HG03342 (cell line): Measurements from ENCODE around the gene NOTCH3.

Source experiments
- ATAC-seq: cut with Tn5 transposase; IDR thresholded peaks from one replicate; pipeline ENCODE4 v1.9.1; 2021; ENCODE audit warnings: mild to moderate bottlenecking, moderate library complexity; ENCODE audit not compliant: unreplicated experiment

Gene NOTCH3

DNA sequence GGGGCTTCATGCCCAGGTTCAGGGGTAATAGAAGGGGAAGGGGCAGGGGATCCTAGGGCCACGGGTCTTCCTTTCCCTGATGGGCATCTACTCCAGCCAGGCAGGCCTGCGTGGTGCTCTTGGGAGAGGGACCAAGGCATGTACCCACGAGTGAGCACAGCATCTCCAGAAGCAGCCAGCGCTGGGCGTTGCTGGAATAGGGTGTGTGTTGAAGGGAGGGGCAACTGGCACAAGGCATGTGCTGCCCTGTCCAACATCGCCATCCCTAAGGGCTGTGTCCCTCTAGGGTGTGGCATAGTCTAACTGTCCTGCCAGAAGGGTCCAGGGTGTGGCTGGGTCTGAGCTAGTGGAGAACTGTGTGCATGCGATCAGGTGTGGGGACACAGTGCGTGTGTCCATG is 2.9 kb downstream of the NOTCH3 start:
- ATAC-seq, result no peak

DNA sequence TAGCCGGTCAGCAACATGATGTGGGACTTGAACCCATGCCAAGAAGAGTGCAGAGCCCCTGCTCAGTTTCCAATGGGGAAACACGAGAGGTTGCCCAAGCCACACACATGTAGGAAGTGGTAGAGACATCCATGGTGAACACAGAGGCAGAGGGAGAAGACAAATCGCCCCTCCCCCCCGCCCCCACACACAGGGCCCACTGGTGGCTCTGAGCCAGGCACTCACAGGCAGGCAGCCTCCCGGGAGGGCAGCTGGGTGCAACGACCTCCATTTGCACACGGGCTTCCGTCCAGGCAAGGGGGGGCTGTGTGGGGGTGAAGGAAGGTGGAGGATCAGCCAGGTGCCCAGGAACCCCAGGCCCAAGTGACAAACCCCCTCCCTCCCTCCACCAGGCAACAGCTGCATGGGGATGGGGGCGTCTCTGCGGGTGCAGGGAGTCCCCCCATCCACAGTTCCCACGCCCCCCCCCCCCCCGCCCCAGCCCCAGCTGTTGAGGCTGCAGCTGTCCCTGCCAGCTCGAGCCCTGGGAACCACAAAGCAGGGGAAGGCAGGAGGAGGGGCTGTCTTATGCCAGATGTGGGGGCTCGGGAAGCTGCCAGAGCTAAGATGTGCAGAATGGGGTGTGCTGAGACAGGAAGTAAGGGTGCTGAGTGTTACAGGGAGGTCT is 3.4 kb downstream of the NOTCH3 start:
- ATAC-seq, result no peak

DNA sequence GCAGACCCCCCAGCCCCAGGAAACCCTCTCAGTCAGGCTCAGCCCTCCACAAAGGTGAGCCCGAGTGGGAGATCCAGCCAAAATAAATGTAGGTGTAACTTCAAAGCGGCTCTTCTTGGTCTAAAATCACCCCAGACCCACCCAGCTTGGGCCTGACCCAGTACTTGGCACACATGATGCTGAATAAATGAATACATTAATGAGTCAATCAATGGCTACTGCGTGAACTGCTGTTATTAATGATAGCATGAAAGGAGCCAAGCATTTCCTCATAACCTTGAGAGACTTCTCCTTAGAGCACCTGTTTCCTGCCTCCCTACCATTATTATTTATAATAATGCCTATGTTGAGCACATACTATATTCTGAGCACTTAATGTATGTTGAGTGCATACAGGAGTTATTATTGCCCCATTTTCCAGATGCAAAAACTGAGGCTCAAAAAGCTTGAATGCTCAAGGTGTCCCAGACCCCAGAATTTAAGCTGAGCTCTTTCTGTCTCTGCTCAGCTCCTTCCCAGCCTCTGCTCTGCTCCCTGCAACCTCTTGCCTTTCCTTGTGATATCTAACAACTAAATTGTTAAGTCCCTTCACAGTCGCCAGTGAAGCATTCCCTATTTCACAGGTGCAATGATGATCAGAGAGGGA is 4.3 kb downstream of the NOTCH3 start:
- ATAC-seq, result no peak

DNA sequence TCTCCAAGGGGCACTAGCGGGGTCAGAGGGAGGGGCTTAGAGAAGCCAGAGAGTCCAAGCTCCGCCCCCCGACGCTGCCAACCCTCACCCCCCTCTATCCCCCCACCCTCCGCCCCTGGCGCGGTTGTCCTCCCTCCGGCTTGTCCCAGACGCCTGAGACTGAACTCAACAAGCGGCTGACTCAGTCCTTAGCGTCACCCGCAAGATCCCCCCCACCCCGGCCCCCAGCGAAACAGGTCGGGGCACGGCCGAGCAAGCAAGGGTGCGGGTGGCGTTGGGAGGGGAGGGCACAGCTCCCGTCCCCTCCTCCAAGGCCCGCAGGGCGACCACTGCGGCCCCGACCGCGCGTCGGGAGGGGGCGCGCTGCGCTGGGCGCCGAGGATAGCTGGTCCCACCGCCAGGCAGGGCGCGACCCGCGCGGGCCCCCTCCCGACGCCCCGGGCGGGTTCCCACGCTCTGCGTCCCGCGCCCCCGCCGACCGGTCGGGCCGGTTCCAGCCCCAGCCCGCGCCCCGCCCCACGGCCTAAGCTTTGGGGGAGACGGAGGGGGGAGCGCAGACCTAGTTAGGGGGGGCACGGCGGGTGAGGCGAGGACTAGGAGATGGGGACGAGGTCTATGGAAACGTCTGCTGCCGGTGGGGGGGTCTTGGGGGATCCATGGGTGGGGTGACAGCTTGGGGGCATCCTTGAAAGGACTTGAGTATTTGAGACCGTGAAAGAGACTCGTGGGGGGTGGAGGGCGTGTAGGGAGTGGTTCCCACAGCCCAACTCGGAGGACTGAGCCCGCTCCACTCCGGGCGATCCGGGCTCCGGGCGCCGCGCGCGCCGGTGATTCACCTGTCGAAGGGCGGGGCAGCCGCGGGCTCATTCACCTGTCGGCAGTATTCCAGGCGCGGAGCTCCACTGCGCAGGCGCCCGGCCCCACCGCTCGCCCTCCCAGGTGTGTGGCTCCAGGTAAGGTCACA is 5.1 kb downstream of the NOTCH3 start:
- ATAC-seq, result no peak

DNA sequence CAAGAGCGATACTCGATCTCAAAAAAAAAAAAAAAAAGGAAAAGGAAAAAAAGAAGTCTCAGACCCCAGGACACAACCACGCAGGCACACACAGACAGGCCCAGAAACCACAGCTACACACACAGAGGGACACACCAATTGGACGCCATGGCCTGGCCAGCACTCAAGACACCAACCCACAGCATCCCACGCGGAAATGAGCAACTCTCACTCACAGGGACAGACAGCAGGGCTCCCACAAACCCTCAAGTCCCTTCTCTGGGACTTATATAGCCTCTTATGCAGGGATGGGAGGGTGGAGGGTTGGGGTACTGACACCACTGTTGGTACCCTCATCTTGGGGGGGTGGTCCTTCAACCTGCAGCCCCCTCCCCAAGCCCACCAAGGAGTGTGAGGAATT is 5.9 kb downstream of the NOTCH3 start:
- ATAC-seq, result no peak

DNA sequence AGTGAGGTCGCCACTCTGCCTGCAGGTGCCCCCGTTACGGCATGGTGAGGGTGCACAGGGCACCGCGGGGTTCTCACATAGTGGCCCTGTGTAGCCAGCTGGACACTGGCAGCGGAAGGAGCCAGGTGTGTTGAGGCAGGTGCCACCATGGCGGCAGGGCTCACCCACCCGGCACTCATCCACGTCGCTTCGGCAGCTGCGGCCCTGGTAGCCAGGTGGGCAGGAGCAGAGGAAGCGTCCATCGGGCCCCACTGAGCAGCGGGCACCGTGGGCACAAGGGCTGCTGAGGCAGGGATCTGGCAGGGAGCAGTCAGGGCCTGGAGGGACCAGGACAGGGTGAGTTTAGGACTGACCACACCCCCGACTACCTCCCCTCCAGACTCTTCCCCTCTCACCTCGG is 8.8 kb downstream of the NOTCH3 start:
- ATAC-seq, result no peak

DNA sequence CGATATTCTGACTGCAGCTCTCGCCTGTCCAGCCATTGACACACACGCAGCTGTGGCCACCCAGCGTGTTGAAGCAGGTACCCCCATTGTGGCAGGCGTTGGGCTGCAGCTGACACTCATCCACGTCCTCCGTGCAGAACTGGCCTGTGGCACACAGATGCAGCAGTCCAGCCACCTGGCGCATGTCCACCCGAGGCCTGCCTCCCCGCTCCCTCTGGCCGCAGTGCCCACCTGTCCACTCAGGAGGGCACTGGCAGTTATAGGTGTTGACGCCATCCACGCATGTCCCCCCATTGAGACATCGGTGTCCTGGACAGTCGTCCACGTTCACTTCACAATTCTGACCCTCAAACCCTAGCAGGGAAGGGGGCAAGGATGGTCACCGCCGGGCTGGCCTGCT is 9.3 kb downstream of the NOTCH3 start:
- ATAC-seq, result no peak

DNA sequence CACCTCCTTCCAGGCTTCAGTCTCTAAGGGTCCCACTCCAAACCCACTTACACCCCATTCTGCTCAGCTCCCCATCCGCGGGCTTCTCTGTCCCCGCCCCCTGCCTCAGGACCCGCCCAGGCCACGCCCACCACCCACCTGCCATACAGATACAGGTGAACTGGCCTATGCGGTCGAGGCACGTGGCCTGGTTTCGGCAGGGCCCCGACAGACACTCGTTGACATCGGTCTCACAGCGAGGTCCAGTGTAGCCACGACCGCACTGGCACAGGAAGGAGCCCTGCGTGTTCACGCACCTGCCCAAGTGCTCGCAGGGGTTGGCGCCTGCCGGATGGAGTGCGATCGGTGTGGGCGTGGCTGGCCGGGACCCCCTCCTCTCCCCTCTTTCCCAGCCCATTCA is 11.9 kb downstream of the NOTCH3 start:
- ATAC-seq, result no peak

DNA sequence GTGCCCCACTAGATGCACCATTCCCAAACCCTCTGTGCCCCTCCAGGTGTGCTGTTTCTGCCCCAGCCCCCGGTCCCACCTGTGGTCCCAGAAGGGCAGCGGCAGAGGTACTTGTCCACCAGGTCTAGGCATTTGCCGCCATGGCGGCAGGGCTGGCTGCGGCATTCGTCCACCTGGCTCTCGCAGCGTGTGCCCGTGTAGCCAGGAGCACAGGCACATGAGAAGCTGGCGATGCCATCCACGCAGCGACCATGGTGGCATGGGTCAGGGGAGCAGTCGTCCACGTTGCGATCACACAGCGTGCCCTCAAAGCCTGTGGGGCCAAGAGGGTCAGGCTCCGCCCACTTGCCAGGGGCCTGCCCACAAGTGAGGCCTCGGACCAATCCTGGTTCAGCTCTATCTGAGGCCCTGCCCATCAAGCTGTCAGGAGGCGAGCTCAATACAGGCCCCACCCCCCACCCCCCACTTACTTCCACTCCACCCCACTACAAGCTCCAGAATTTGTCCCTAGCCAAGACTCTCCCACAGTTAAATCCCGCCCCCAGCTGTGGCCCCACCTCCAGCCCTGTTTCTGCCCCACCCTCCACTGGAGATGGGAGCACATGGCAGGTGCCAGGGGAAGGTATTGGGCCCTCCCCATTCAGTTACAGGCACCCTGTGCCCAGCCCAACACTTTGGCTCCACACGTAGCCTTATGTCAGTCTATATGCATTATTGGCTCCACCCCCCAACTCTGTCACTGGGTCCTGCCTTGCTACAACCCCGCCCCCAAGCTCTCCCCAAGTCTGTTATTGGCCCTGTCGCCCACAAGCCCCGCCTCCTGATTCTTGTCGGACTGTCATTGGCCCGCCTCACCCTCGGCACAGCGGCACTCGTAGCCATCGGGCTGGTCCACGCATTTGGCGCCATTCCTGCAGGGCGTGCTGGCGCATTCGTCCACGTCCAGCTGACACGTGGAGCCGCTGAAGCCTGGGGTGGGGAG is 13.5 kb downstream of the NOTCH3 start:
- ATAC-seq, result no peak

DNA sequence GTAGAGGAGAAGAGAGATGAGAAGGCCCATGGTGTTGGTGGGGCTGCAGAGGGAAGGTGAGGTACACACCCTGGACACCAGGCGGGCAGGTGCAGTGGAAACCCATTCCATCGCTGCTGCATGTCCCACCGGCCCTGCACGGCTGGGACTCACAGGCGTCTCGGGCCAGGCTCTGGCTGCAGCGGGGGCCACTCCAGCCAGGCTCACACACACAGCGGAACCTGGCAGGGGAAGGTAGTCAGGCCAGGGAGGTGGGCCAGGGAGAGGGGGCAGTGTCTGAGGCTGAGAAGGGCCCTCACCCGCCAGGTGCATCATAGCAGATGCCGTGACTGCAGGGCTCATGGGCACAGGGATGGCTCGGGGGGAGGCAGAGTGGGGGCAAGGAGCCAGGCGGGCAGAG is 15.6 kb downstream of the NOTCH3 start:
- no peak for ATAC-seq

DNA sequence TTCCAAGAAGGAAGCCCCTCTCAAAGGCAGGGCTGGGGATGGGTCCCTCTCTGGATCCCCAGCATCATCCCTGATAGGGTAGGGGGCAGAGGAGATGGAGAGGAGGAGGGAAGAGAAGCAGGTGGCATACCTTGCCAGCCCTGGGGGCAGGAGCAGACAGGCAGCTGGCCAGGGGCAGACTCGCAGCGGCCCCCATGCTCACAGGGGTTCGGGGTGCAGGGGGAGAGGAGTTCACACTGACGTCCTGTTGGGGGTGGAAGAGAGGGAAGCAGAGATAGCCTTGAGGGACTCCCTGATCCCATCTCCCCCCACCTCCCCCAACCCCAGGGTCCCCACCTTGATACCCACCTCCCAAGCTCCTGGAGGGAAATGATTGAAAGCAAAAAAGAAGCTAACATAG is 16.0 kb downstream of the NOTCH3 start:
- no peak for ATAC-seq

DNA sequence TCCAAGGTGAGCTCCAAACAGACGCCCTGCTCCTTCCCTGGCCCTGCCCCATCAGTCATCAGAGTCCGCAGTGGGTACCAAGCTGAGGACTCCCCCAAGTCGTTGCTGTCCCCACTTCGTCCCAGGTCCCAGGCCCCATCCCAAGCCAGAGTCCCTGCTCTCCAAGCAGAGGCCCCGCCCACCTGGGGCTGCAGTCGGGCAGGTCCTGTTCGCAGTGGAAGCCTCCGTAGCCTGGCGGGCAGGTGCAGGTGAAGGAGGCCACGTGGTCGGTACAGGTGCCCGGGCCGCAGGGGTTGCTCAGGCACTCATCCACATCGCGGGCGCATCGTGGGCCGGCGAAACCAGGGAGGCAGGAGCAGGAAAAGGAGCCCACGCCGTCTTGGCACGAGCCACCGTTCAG is 19.4 kb downstream of the NOTCH3 start:
- no peak for ATAC-seq

DNA sequence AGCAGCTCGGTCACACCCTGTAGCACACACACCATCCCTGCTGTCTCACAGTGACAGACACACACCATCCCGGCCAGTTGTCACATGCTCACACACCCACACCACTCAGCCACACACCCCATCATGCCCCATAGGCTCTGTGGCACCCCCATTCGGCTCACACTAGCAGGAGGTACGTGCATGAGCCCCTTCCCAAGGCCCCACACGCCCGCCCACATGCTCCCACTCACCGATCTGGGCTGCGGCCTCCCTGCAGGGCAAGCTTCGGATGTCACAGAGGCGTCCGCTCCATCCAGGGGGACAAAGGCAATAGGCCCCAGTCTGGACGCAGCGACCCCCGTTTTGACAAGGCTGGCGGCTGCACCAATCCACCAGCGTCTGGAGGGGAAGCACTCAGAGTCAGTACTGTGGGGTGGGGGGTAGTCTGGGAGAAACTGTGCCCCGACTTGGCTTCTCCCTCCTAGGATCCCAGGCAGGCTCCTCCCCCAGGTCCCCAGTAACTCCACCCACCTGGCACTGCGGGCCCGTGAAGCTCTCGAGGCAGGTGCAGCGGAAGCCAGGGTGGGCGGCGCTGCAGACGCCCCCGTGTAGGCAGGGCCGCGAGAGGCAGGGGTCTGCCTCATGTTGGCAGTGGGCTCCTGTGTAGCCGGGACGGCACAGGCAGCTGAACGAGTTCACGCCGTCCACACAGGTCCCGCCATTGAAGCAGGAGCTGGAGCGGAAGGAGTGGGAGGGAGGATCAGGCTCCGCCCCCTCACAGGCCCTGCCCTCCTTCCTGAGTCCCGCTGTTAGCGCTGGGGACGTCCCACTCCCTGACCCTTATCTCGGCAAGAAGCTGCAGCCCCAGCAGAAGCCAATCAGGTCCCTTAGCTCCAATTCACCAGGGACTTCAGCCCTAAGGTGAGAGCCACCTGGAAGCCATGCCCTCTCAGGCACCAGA is 20.1 kb downstream of the NOTCH3 start:
- ATAC-seq, result no peak

DNA sequence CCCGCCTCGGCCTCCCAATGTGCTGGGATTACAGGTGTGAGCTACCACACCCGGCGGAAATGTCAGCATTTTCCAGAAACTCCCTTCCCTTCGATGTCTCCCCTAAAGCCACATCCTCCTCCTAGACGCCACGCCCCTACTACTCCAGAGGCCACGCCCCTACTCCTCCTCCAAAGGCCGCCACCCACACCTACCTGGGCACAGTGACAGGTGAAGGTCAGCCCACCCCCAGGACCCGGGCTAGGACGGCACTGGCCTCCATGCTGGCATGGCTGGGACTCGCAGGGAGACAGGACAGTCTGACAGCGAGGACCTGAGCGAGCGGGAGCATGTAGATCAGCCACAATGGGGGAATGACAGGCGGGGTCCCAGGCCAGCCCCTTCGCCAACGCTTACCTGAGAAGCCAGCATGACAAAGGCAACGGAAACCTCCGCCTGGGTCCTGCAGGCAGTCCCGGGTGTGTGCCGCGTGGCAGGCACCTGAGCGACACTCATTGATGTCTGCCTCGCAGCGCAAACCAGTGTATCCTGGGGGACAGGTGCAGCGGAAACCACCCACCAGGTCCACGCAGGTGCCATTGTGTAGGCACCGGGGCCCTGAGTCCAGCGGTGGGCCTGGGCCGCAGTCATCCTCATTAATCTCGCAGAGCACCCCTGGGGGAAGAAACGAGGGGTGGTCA is 22.0 kb downstream of the NOTCH3 start:
- ATAC-seq, result no peak

DNA sequence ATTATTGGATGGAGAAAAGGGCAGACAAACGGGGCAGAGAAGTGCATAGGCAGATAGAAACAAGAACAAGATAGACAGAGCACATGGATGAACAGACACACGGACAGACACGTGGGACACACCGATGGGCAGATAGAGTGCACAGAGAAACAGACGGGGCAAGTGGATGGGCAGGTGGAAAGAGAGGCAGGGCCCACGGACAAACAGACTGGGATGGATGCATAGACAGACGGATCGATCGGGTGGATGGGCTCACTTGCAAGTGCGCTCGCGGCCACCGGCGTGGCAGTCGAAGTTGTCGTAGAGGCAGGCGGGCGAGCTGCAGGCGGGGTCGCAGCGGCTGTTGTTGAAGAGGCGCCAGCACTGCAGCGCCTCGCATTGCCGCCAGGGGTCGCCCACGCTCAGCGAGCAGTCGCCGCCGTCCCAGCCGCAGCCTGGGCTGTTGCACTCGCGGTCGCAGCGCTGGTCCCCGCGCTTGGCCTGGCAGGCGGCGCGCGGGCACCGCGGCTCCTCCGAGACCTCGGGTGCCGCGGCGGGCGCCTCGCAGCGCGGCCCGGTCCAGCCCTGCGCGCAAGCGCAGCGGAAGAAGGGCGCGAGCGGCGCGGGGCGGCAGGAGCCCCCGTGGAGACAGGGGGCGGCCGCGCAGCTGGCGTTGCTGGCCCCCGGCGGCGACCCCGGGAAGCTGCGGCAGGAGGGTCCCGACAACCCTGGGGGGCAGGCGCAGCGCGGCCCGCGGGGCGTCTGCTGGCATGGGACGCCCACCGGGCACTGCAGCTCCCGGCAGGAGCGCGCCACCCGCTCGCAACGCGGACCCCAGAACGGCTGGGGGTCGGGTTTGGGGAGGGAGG is 23.3 kb downstream of the NOTCH3 start:
- ATAC-seq, result no peak

DNA sequence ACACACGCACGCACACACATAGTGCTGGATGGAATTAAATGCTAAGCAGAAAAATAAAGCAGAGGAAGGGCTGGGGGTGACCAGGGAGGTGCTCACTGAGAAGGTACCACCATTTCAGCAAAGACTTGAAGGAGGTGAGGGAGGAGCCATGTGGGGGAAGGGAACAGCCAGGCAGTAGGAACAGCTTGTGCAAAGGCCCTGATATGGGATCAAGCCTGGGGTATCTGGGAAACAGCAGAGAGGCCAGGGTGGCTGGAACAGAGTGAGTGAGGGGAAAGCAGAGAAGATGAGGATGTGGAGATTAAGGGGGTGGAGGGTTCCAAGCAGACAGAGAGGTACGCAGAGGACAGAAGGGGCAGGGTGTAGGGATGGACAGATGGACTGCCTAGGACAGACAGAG is 25.2 kb downstream of the NOTCH3 start:
- ATAC-seq, result no peak

DNA sequence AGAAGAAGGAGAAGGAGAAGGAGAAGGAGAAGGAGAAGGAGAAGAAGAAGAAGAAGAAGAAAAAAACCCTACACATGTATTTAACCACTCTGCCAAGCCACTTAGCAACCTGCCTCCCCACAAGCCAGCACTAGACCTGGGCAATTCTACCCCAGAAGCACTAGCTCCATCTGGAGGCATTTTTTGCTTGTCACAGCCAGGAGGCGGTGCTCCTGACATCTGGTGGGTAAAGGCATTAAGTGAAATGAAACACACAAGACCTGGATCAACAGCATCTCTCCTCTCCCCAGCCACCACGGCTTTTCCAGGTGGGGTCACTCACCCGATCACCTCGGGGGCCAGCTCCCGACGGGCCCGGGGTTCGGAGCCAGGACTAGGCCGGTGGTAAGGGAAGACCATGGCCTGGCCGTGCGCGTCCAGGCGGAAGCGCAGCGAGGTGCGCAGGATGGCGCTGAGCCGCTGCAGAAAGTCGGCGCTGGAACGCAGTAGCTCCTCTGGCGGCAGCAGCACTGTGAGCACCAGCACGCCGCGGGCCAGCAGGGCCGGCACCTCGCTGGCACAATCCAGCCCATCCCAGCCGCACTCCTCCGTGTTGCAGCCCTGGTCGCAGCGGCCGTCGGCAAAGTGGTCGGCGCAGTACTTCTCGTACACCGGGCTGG is 26.9 kb downstream of the NOTCH3 start:
- ATAC-seq, result no peak

DNA sequence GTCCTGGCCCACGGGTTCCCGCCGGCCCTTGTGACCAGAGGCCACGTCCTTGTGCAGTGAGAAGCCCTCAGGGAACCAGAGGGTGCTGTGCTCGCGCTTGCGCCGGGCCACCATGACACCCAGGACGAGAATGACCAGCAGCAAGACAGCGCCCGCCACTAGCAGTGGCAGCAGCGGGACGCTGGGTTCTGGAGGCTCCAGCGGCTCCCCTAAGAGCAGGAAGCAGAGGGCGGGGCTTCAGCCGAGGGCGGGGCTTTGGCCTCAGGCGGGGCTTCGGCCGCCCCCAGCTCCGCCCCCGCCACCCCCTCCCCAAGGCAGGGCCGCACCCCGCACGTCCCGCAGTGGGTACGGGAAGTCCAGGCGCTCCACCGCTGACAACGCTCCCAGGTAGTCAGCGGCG is 30.4 kb downstream of the NOTCH3 start:
- ATAC-seq, result no peak
